ENCODE data around the gene ARHGAP25.

DNA sequence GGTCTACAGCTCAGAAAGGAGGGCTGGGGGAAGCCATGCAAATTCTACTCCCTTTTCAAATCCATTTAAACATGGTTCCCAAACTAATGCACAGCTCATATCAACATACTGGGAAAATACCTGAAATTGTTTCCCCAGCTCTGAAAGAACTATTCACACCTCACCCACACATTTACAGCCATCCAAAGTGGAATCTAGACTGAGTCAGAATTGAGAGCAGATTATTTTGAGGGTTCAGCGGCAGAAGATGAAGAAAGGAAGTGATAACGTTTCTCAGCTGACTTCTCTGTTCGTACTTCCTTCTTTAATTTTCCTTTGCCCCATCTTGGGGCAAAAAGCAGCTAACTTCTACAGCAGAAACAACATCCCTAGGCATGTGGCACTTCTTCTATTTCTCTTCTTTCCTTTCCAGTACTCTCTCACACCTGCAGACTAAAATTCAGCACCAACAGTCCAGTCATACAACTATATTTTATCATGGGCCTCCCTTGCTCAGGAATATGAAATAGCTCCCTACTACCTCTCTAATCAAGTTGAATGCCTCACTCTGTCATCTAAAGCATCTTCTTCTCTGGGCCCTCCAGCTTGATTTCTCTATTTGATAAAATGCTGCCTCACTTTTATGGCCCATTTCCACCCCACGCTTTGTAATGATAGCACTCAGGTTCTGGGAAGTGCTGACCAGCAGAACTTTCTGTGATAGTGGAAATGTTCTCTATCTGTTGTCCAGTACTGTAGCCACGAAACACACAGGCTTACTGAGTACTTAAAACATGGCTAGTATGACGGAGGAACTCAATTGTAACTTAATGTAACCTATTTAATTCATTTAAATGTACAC lies 35.9 kb downstream of the ARHGAP25 start:
- TF ChIP-seq, protein P1, sequence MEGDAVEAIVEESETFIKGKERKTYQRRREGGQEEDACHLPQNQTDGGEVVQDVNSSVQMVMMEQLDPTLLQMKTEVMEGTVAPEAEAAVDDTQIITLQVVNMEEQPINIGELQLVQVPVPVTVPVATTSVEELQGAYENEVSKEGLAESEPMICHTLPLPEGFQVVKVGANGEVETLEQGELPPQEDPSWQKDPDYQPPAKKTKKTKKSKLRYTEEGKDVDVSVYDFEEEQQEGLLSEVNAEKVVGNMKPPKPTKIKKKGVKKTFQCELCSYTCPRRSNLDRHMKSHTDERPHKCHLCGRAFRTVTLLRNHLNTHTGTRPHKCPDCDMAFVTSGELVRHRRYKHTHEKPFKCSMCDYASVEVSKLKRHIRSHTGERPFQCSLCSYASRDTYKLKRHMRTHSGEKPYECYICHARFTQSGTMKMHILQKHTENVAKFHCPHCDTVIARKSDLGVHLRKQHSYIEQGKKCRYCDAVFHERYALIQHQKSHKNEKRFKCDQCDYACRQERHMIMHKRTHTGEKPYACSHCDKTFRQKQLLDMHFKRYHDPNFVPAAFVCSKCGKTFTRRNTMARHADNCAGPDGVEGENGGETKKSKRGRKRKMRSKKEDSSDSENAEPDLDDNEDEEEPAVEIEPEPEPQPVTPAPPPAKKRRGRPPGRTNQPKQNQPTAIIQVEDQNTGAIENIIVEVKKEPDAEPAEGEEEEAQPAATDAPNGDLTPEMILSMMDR (IDR thresholded peaks at IDR 0.05): no peak
- TF ChIP-seq POLR2A (IDR thresholded peaks at IDR 0.05): no peak

Measured in heart left ventricle (tissue), 13 donors.